ENCODE results near the gene RTP5. TPM values are rescaled to one million over a fixed set of nuclear protein-coding genes. Genes with fewer than 3 reads are reported as not detected.
A peak's percentile ranks its signal among the peaks of the same experiment; 100 is the strongest.

The RTP5 gene
- total and polyA plus RNA-seq, 3 donors from 2014 or later: 0.13 to 0.93 (median 0.47) TPM

DNA sequence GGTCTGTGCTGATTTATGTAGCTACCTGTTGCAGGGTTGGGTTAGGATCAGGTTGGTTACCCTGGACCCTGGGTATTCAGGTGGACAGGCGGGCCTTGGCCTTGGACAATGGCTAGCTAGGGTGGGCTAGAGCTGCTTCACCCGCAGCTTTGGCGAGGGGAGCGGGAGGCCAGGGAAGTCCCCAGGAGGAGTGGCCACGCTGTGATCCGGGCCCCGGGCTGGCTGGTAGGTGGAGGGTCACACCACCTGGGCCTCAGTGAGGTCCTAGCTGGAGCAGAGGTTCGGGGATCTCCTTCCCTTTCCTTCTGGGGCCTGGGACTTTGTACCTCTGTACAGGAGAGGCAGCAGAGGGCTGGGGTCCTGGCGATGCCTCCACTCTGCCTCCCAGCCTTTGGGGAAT is 9.8 kb downstream of the RTP5 start:
- intact Hi-C loops (cut with DNase I; ENCODE audit: low total_unique reads): no loop called here
- no peaks in the 10 kb centered on the region for H3K36me3 ChIP-seq (ENCODE audit: low read depth, missing control alignments)
- 88 to 90% methylated on average over 9 of the region's 9 CpGs for WGBS, 2 donors

GRCh38 chr2:241880311-241881073 is 11.0 kb downstream of the RTP5 start:
- TF ChIP-seq POLR2A (IDR thresholded peaks at IDR 0.05): no peak
- TF ChIP-seq, protein P1, sequence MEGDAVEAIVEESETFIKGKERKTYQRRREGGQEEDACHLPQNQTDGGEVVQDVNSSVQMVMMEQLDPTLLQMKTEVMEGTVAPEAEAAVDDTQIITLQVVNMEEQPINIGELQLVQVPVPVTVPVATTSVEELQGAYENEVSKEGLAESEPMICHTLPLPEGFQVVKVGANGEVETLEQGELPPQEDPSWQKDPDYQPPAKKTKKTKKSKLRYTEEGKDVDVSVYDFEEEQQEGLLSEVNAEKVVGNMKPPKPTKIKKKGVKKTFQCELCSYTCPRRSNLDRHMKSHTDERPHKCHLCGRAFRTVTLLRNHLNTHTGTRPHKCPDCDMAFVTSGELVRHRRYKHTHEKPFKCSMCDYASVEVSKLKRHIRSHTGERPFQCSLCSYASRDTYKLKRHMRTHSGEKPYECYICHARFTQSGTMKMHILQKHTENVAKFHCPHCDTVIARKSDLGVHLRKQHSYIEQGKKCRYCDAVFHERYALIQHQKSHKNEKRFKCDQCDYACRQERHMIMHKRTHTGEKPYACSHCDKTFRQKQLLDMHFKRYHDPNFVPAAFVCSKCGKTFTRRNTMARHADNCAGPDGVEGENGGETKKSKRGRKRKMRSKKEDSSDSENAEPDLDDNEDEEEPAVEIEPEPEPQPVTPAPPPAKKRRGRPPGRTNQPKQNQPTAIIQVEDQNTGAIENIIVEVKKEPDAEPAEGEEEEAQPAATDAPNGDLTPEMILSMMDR (IDR thresholded peaks at IDR 0.05): no peak
- H3K36me3 ChIP-seq (ENCODE audit: low read depth, missing control alignments): no peaks in the 10 kb centered on the region
- H3K4me3 ChIP-seq: peak overlapping the region; percentile 44 to 73
- DNase-seq: no peak
- H3K4me1 ChIP-seq: peaks cover 8% of the 10 kb centered on the region
- H3K9me3 ChIP-seq: no peaks in the 10 kb centered on the region
- peak overlapping the region in 1 of 2 donors; percentile 82 for H3K27ac ChIP-seq
- no peaks in the 10 kb centered on the region for H3K27me3 ChIP-seq
- intact Hi-C loops (cut with DNase I; ENCODE audit: low total_unique reads): no loop called here
- 76% methylated on average over 14 to 16 of the region's 16 CpGs for WGBS, 2 donors

More for the DNA sequence above, 9.8 kb downstream of the RTP5 start:
- DNase-seq: no peak
- no peaks in the 10 kb centered on the region for H3K9me3 ChIP-seq
- peaks cover 8% of the 10 kb centered on the region for H3K4me1 ChIP-seq
- no peak overlapping the region for H3K4me3 ChIP-seq
- H3K27ac ChIP-seq: no peak overlapping the region
- H3K27me3 ChIP-seq: no peaks in the 10 kb centered on the region
- no peak for TF ChIP-seq POLR2A (IDR thresholded peaks at IDR 0.05)
- TF ChIP-seq, protein P1 (IDR thresholded peaks at IDR 0.05): no peak

DNA sequence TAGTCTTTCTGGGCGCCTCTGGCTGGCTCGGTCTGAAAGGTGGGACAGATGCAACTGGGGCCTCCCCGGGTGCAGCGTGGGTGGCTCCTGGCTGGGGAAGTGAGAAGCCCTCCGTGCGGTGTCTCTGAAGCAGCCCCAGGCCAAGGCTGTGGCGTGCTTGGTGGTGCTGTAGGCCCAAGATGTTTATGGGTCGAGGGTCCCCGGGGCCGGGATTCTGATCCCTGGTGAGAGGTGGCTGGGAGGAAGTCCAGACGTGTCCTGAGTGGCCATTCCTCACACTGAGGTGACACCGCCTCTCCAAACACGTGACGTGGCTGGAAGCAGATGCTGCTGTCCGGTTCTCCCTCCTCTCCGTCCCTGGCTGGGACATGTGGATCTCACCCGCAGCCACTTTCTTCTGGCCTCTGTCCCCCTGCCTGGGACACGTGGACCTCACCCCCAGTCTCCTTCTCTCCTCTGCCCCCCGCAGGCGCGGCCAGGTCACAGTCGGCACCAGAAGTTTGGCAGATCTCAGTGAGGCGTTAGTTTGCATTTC is 12.6 kb downstream of the RTP5 start:
- WGBS, 2 donors: 9 to 10% methylated on average over 5 to 23 of the region's 23 CpGs
- H3K36me3 ChIP-seq (ENCODE audit: low read depth, missing control alignments): no peaks in the 10 kb centered on the region
- intact Hi-C loops (cut with DNase I; ENCODE audit: low total_unique reads): no loop called here
- peak overlapping the region; percentile 53 to 82 for H3K27ac ChIP-seq
- H3K27me3 ChIP-seq: no peaks in the 10 kb centered on the region
- peak; percentile 83 for DNase-seq
- no peaks in the 10 kb centered on the region for H3K9me3 ChIP-seq
- peaks cover 8% of the 10 kb centered on the region for H3K4me1 ChIP-seq
- peak overlapping the region; percentile 18 to 73 for H3K4me3 ChIP-seq
- TF ChIP-seq, protein P1 (IDR thresholded peaks at IDR 0.05): no peak
- no peak for TF ChIP-seq POLR2A (IDR thresholded peaks at IDR 0.05)

DNA sequence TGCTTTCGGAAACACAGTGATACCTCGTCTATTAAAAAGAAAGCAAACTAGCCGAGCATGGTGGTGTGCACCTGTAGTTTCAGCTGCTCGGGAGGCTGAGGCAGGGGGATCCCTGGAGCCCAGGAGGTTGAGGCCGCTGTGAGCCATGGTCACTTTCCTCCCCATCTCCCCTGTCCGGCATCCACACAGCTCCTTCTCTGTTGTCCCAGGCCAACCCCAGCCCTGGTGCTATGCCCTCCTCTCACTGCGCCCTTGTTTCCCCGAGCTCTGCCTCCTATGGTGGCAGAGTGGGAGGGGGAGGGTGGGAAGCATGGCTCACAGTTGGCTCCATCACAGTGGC is 15.4 kb downstream of the RTP5 start:
- no peak for DNase-seq
- TF ChIP-seq POLR2A (IDR thresholded peaks at IDR 0.05): no peak
- TF ChIP-seq, protein P1 (IDR thresholded peaks at IDR 0.05): no peak
- intact Hi-C loops (cut with DNase I; ENCODE audit: low total_unique reads): no loop called here
- Histone ChIP-seq H3K9me3 (no peaks in the 10 kb centered on the region), H3K4me1 (peaks cover 8% of the 10 kb centered on the region), H3K27me3 (no peaks in the 10 kb centered on the region), H3K36me3 (ENCODE audit: low read depth, missing control alignments) (no peaks in the 10 kb centered on the region), H3K27ac (no peak overlapping the region), H3K4me3 (no peak overlapping the region)
- WGBS, 2 donors: 91 to 94% methylated on average over 8 of the region's 8 CpGs
